Upper lobe of left lung (tissue), 4 donors: ENCODE measurements around the gene PRTFDC1.

Experiments
- POLR2A ChIP-seq, 4 donors: fragments of 450-650 bp; IDR thresholded peaks; one replicate each; pipeline ENCODE4 v1.5.1; 2016 to 2017; ENCODE audit warnings: antibody characterized with exemption in 4 of 4, mild to moderate bottlenecking in 2 of 4
- TF ChIP-seq, protein P1 (sequence below), 6 experiments: fragments of 450-650 bp in 4 of 6; fragments of 200-600 bp in 2 of 6; sonication (generic) in 2 of 6; IDR thresholded peaks; one replicate each; pipeline ENCODE4 v1.5.1; 2016 to 2019; ENCODE audit warnings: antibody characterized with exemption in 6 of 6

DNA sequence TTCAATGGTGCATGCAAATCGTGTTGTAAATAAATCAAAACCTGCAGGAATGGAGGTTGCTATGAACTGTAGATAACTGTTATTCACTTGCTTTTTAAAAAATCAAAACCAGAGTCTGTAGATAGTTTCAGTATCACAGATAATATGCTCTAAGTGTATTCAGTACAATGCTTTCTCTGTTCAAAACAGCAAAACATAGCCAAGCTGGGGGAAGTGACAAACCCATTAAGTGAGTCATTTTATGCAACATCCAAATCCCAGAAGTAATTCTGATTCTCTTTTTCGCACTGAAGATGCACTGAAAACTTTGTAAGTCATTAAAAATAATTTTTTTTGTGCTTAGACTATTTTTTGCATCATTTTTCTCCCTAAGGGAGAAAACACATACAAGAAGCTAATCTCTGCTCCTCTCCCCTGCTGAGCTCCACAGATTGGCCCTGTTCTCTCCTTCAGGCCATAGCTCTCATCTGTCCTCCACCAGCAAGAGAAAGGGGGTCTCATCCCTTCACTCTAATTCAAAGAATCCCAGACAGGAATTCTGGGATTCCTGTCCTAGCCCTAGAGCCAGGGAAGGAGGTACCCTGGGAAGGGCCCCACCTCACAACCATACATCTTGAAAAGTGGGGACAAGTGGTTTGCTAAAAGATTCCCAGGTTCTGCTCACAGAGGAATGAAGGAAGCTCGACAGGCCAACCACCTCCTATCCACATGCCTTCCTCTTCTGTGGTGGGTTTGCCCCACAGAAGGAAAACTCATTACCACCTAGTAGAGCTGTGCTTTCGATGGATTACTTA lies 4.9 kb downstream of the PRTFDC1 start:
- TF ChIP-seq, protein P1, sequence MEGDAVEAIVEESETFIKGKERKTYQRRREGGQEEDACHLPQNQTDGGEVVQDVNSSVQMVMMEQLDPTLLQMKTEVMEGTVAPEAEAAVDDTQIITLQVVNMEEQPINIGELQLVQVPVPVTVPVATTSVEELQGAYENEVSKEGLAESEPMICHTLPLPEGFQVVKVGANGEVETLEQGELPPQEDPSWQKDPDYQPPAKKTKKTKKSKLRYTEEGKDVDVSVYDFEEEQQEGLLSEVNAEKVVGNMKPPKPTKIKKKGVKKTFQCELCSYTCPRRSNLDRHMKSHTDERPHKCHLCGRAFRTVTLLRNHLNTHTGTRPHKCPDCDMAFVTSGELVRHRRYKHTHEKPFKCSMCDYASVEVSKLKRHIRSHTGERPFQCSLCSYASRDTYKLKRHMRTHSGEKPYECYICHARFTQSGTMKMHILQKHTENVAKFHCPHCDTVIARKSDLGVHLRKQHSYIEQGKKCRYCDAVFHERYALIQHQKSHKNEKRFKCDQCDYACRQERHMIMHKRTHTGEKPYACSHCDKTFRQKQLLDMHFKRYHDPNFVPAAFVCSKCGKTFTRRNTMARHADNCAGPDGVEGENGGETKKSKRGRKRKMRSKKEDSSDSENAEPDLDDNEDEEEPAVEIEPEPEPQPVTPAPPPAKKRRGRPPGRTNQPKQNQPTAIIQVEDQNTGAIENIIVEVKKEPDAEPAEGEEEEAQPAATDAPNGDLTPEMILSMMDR (IDR thresholded peaks at IDR 0.05) = no peak
- no peak for TF ChIP-seq POLR2A (IDR thresholded peaks at IDR 0.05)
